ENCODE data around the gene TGFBR1.

The TGFBR1 gene

DNA sequence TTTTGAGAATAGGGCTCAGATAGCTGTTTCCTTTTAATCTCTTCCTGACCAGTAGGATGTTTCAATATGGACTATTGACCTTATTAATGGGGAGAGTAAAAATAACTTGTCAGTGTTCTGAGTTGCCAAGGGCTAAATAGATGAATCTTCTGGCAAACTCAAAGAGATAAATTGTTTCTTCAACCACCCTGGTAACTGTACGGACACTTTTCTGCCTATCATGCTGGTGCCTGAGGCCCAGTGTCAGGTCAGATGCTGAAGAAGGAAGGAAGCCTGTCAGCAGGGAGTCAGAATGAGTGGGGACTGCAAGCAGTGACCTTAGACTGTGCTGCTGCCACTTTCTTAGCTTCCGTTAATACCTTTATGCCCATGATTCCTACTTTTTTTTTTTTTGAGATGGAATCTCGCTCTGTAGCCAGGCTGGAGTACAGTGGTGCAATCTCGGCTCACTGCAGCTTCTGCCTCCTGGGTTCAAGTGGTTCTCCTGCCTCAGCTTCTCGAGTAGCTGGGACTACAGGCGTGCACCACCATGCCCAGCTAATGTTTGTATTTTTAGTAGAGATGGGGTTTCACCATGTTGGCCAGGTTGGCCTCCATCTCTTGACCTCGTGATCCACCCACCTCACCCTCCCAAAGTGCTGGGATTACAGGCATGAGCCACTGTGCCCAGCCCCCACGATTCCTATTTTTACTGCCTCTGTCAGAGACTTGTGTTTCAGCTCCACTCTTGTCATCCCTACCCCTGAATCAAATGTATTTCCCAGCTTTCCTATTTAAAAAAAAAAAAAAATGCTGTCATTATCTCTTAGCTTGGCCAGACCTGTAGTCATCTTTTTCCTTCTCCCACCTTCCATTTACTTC lies 33.7 kb downstream of the TGFBR1 start:
- DNase-seq, result no peak

DNA sequence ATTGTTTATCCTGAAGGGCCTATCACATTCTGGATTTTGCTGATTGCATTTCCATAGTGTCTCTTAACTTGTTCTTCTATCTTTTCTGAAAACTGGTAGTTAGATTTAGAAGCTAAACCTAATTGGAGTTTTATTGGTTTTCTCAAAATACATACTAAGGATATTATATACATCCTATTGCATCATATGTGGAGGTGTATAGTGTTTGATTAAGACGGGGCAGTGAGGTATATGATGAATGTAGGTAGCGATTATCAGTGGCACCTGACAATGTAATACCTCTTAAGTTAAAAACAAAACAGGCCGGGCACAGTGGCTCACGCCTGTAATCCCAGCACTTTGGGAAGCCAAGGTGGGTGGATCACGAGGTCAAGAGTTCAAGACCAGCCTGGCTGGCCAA lies 35.0 kb downstream of the TGFBR1 start:
- DNase-seq, result no peak

DNA sequence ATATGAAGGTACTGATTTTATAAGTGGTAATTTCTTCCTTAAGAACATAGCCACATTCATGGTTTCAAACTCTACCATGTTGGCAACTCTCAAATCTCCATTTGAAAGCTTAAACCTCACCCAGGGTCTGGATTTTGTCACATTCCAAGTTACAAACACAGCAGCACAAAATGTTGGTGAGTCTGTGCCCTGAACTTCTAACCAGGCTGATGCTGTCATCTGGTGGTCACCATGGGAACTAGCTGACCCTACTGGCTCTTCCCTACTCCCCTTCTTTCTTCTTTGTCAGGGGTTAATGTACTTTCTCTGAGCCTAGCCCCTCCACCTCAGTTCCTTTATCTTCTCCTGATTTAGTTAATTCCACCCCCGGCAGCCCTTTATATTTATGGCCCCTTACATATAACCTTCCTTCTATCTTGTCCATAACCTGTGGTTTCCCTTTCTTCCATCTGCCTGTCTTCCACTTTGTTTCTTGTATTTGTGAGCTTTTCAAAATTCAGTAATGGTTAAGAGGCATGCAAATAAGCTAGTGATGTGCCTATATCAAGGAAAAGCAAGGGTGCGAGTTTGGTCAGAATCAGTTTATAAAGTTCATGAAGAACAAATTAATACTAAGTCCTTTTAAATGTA lies 35.9 kb downstream of the TGFBR1 start:
- peak; percentile 23 for DNase-seq

DNA sequence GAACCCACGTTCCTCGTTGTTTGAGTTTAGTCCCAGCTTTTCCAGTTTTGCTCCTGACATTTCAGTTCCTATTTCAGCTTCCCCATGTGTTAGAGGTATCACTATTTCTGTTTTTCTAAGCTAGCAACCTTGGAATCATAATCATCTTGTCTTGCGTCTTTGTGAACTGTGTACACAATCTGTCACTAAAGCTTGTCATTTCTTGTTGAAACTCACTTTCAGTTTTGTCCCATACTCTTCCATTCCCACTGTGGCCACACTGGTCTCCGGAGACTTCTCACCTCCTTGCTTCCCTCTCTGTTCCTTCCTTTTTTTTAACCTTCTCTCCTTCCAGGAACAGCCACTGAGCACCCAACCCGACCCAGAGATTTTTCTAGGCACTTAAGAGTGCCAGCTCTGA lies 36.9 kb downstream of the TGFBR1 start:
- no peak for DNase-seq

DNA sequence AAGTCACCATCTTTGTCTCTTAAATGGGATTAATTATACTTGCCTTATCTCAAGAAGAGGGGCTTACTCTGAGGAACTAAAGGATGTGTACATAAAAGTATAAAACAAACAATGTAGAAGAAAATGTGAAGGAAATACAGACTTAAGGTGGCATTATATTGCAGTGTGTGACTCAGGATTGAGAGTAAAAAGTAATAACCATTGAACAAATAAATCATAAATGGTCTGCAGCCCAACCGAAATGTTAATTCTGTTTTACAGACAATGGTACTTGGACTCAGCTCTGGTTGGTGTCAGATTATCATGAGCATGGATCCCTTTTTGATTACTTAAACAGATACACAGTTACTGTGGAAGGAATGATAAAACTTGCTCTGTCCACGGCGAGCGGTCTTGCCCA lies 37.4 kb downstream of the TGFBR1 start:
- DNase-seq, result no peak

DNA sequence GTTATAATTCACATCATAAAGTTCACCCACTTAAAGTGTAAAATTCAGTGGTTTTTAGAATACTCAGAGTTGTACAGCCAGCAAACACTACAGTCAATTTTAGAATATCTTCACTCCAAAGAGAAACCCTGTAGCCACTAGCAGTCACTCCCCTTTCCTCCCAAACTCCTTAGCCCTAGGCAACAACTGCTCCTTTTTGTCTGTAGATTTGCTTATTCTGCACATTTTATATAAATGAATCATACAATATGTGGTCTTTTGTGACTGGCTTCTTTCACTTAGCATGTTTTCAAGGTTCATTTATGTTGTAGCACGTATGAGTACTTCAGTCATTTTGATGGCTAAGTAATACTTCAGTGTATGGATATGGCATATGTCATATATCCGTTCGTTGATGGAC lies 38.7 kb downstream of the TGFBR1 start:
- DNase-seq, result no peak

DNA sequence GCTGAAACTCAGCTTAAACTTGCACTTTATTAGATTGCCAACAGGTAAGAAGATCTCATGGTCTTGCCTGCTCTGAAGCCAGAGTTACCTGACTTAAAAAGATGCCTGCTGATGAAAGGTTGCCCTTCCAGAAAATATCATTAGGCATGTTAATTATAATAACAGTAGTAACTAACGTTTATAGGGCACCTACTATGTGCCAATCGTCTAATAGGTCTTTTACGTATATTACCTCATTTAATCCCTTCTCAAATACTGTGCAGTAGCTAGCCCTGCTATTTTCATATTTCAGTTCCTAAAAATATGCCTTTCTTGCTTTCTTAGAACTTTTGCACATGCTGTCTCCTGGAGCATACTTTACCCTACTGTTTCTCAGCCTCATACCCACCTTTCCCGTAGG lies 40.1 kb downstream of the TGFBR1 start:
- DNase-seq, result no peak

DNA sequence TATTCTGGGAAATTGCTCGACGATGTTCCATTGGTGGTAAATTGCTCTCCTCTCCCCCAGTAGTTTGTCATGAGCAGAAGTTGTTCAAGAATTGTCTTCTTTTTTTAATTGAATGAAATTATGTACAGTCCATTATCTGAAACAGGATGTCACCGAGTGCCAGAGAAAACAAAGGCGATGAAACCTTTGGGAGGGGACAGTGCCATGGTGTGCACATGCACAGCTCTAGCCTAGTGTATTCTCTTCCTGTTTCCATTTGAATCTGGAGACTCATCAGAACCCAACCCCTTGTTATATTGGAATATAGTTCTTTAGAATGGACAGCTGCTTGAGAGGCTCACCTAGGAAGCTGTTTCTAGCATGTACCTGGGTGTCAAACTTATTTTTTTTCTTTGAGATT lies 41.7 kb downstream of the TGFBR1 start:
- no peak for DNase-seq

DNA sequence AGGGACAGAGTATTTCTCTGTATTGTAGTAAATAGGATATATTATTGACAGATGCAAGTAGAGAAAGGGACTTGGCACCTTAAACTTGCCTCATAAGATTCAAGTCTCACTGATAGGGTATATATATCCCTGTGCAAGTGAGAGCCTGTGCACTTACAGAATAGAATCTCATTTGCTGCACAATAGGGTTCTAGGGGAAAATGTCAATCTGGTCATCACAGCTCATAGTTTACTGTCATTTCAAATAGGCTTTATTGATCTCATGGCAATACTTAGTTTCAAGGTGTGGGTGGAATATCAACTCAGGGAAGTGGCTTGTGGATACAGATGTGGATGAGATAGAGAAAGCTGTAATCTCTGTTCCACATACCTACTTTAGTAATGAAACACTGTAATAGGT lies 42.3 kb downstream of the TGFBR1 start:
- no peak for DNase-seq

DNA sequence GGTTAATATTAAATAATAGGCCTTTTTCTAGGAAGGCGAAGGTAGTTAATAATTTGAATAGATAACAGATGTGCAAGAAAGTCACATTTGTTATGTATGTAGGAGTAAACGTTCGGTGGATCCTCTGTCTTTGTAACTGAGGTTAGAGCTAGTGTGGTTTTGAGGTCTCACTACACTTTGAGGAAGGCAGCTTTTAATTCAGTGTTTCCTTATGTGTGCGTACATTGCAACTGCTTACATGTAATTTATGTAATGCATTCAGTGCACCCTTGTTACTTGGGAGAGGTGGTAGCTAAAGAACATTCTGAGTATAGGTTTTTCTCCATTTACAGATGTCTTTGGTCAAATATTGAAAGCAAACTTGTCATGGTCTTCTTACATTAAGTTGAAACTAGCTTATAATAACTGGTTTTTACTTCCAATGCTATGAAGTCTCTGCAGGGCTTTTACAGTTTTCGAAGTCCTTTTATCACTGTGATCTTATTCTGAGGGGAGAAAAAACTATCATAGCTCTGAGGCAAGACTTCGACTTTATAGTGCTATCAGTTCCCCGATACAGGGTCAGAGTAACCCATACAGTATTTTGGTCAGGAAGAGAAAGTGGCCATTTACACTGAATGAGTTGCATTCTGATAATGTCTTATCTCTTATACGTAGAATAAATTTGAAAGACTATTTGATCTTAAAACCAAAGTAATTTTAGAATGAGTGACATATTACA lies 45.7 kb downstream of the TGFBR1 start:
- no peak for DNase-seq

DNA sequence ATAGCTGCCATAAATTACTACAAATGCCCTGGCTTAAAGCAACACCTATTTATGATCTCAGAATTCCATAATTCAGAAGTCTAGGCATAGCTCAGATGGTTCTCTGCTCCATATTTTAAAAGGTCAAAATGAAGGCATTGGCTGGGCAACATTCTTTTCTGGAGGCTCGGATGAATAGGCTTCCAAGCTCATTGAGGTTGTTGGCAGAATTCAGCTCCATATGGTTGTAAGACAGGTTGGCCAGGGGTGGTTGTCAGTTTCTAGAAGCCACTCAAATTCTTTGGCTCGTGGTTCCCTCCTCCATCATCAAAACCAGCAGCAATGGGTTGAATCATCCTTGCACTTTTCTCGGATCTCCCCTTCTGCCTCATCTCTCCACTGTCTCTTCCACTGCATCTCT lies 49.4 kb downstream of the TGFBR1 start:
- DNase-seq, result no peak

DNA sequence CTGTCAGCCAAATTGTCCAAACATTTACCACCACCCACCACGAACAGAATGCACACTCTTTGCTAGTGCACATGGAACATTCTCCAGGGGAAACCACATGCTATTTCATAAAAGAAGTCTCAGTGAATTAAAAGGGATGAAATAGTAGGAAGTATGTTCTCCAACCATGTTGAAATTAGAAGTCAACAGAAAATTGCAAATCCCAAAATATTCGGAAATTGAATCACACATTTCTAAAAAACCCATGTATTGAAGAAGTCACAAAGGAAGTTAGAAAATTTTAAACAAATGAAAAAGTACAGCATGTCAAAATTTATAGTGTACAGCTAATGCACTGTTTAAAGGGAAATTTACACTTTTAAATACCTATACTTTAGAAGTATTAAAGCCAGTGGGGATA lies 50.8 kb downstream of the TGFBR1 start:
- DNase-seq, result no peak

DNA sequence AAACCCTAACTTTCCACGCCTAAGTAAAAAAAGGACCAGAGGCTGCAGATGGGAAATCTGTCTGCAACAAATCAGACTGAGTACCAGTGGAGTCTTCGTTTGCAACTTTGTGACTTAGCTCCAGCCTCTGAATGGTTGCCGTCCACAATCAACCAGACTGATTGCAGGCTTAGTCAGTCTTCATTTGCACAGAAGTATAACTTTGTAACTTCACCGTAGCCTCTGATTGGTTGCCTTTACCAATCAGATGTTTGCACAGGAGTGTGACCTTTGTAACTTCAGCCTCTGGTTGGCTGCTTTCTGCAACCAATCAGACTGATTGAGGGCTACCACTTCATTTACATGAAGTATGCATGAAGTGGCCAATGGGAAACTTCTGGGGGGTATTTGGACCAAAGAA lies 53.7 kb downstream of the TGFBR1 start:
- no peak for DNase-seq

DNA sequence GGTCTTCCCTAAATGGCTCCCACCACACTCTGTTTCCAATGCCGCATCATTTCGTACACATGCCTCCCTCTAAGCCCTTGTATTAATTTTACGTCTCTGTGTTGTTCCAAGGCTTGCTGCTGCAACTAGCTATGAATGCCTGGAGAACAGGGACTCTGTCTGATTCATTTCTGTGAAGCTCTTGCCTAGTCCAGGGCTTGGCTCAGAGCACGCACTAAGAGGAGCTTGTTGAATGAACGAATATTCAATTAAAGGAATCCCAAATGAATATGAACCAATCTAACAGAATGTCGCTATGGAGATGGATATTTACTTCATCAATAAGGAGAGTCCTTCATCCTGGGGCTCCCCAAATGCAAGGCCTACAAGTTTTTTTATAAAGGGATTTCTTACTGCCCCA lies 55.3 kb downstream of the TGFBR1 start:
- DNase-seq, result no peak

DNA sequence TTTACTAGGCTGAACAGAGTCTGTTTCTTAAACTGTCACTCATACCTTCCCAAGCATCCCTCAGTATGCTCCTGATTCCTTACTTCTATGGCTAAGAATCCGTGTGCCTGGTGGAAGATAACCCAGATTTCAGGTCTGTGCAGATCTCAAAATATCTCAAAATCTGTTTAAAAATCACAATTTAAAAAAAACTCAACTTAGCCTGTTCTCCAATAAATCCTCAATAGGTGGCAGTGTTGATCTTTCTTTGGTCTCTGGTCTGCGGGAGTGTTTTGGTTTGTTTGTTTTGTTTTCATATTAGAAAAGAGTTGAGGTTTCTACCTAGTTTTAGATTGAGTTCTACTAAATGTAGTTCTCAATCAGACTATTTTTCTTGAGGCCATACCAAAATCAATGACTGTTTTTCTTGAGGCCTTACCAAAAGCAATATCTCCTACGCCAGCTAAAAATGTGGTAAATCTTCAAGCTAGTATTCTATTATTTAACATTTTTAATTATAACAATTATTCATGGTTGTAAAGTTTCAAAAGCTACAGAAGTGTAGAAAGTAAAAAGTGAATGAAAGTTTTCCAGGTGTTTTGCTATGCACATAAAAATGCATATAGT lies 57.9 kb downstream of the TGFBR1 start:
- DNase-seq, result peak; percentile 61

DNA sequence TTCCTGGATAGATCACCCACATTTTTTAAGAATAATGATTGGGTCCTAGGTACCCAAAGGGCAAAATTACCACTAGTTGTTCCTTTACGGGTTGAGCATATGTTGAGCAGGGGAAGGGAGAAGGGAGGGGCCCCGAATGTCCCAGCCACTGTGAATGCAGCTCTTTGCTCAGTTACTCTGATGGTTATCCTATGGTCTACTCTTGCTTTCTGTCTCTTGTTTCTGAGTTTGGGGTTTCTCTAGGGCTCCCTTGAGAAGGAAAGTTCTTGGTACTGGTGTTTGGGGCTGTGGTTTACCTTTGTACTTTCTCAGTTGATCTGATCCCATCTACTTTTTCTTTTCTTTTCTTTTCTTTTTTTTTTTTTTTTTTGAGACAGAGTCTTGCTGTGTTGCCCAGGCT lies 61.2 kb downstream of the TGFBR1 start:
- no peak for DNase-seq

DNA sequence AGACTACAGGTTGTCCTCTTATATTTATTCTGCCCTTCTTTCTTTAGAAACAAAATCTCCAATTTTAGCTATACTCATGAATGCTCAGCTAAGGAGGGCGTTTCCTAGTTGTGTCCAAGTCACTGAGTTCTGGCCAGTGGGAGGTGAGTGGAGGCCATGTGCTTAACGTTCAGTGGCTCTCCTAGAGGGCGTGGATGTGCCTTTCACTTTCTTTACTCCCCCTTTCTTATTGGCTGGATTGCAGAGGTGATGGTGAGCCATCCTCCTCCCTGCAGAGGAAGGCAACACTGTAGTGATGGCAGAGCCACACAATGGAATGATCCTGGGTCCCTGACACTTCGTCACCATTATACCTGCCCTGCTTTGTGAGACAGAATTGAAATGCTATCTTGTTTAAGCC lies 62.2 kb downstream of the TGFBR1 start:
- peak; percentile 57 for DNase-seq

DNA sequence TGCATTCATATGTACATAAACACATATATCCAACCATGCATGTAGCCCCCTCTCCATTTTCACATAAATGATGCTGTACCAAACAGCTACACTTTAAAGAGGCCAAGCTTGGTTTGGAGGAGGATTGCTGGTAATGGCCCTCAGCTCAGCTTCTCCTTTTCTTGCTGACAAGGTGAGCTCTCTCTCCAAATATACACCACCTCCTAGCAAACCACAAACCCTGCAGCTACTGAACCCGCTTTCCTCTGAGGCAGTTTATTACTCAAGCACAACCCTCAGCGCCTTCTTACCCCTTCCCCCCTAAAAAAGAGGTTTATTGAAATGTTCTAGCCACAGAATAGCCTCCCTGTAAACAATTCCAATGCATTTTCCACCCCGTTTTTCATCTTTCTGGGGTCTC lies 62.8 kb downstream of the TGFBR1 start:
- no peak for DNase-seq

DNA sequence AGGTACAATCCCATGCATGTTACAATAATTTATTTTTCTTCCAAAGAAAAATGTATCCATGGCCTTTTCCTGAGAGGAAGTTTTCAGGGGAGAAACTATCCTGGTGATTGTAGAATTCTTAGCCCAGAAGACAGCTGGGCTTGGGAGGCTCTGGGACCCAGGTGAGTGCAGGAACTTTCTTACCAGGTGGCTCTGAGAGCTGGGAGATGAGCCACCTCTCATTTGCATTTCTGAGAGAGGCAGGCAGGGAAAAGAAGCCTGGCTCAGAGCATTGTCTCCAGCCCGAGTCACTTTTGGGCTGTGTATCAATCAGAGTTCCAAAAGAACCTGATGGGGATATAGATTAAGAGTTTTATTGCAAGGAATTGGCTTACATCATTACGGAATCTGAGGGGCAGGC lies 64.2 kb downstream of the TGFBR1 start:
- DNase-seq, result no peak

DNA sequence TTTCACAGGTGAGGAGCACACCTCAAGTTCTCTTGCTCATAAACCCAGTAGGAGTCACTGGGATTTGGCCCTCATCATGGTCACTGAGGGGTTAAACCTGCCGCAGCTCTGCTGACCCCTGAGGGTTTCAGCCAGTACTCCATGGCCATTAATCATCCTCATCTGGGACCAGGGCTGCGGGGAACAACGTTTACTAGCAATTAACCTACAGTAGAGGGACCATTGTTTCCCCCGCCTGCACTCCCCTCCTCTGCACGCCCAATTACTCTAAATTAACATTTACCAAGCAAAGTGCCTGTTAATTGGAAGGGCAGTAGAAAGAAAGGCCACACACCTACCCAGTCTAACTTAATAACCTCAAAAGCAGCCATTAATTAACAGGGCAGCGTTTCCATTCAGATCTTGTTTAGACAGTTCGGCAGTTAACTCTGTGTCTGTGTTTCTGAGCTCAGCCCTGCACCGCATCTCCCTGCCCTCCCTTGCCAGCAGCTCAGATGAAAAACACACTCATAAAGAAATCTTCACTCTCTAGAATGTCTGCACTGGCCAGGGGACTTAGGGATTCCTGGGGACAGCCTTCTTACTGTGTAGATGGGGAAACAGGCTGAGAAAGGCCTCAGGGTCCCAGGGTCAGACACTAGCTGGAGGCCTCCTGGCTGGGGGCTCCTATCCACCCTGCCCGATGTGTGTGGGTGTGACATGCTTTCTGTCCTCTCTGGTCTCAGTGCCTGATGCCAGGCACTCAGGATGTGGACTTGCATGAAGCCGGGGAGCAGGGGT lies 65.3 kb downstream of the TGFBR1 start:
- DNase-seq, result peak; percentile 41

DNA sequence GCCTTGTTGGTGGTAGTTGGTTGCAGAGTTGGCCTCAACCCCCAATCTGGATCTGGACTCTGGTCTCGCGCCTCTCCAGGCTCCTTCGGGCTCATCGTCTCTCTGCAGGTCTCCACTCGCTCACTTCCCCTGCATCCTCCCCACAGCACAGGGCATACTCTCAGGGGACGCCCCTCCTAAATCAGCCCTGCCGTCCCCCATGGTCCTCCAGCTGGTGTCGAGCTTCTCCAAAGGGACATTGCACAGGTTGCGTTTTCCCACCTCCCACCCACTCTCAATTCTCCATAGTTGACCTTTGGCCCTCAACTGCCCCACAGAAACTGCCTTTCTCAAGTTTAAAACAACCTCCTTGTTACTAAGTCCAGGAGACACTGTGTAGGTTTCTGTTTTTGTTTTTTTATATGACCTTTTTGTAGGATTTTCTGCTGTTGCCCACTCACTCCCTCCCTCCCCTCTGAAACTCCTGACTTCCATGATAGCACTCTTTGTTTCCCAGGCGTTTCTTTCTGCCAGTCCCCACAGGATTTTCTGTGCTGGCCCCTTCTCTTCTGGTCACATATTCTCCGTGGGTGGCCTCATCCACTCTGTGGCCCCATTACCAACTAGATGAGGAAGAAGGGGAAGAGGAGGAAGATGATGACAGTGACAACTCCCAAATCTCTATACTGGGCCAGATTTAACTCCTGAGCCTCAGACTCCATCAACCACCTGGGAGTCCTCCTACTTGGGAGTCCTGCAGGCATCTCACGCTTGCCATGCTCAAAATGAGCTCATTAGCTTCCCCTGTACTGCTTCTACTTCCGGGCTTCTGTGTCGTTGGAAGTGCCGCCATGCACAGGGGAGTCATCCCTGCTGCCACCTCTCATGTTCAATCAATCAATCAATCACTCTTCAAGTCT lies 66.6 kb downstream of the TGFBR1 start:
- no peak for DNase-seq
